ENCODE measurements around the gene DLK2. TPM values are rescaled to one million over a fixed set of nuclear protein-coding genes. Genes with fewer than 3 reads are reported as not detected.
A peak's percentile ranks its signal among the peaks of the same experiment; 100 is the strongest.

Gene DLK2
- total and polyA plus RNA-seq, 2 of the 13 experiments (the other 11 are each of a cell fraction or from before 2014, with no cell fraction given), result 1.2 to 3.8 TPM

- TF ChIP-seq ZGPAT (CRISPR knock-in tag; IDR thresholded peaks at IDR 0.05) (no peak), ZNF878 (CRISPR knock-in tag; IDR thresholded peaks at IDR 0.05) (no peak), THAP11 (CRISPR knock-in tag; IDR thresholded peaks at IDR 0.05) (no peak), HOXA5 (CRISPR knock-in tag; IDR thresholded peaks at IDR 0.05) (no peak), ZNF180 (CRISPR knock-in tag; IDR thresholded peaks at IDR 0.05; ENCODE audit: borderline replicate concordance, low read depth) (no peak), MAFF (IDR thresholded peaks at IDR 0.05; ENCODE audit: low read depth, low read length) (no peak), MYNN (CRISPR knock-in tag; IDR thresholded peaks at IDR 0.05; ENCODE audit: low read depth) (no peak), MEF2D (CRISPR knock-in tag; IDR thresholded peaks at IDR 0.05) (0 out of 2 replicates have a peak, but pooled peaks have one; percentile 33), ZNF350 (CRISPR knock-in tag; IDR thresholded peaks at IDR 0.05; ENCODE audit: borderline replicate concordance, low read depth) (no peak), KMT2A (CRISPR knock-in tag; IDR thresholded peaks at IDR 0.05) (no peak), ZNF883 (CRISPR knock-in tag; IDR thresholded peaks at IDR 0.05; ENCODE audit: not compliant biosample characterization) (peak; percentile 29), MXD3 (CRISPR knock-in tag; IDR thresholded peaks at IDR 0.05) (no peak), BRD4 (CRISPR knock-in tag; IDR thresholded peaks at IDR 0.05) (no peak), SMAD1 (CRISPR knock-in tag; IDR thresholded peaks at IDR 0.05; ENCODE audit: borderline replicate concordance, low read depth) (peak; percentile 25; the same call in 1 of the 2 replicates), NCOR1 (IDR thresholded peaks at IDR 0.05; ENCODE audit: borderline replicate concordance, low read length) (no peak), ZBTB14 (CRISPR knock-in tag; IDR thresholded peaks at IDR 0.05) (no peak), MED1 (CRISPR knock-in tag; IDR thresholded peaks at IDR 0.05) (0 out of 2 replicates have a peak, but pooled peaks have one; percentile 49), ZNF558 (CRISPR knock-in tag; IDR thresholded peaks at IDR 0.05; ENCODE audit: borderline replicate concordance) (no peak), CAMTA2 (CRISPR knock-in tag; IDR thresholded peaks at IDR 0.05; ENCODE audit: borderline replicate concordance) (no peak), STAT6 (CRISPR knock-in tag; IDR thresholded peaks at IDR 0.05; ENCODE audit: borderline replicate concordance) (0 out of 2 replicates have a peak, but pooled peaks have one; percentile 33), SIN3A (IDR thresholded peaks at IDR 0.05; ENCODE audit: borderline replicate concordance, low read depth, low read length) (0 out of 2 replicates have a peak, but pooled peaks have one; percentile 28), RELA (CRISPR knock-in tag; IDR thresholded peaks at IDR 0.05) (no peak)
- TF ChIP-seq, protein P1, sequence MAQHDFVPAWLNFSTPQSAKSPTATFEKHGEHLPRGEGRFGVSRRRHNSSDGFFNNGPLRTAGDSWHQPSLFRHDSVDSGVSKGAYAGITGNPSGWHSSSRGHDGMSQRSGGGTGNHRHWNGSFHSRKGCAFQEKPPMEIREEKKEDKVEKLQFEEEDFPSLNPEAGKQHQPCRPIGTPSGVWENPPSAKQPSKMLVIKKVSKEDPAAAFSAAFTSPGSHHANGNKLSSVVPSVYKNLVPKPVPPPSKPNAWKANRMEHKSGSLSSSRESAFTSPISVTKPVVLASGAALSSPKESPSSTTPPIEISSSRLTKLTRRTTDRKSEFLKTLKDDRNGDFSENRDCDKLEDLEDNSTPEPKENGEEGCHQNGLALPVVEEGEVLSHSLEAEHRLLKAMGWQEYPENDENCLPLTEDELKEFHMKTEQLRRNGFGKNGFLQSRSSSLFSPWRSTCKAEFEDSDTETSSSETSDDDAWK (CRISPR knock-in tag; IDR thresholded peaks at IDR 0.05), result no peak
Measured at GRCh38 chr6:43499028-43499815, 43.9 kb upstream of the DLK2 start (continued).
